Stomach (tissue), 4 donors: ENCODE results near the gene PDE4B.

Experiments
- CTCF ChIP-seq, 7 experiments: fragments of 450-650 bp in 4 of 7; fragments of 200-600 bp in 3 of 7; sonication (generic) in 3 of 7; IDR thresholded peaks; one replicate each; pipeline ENCODE4 v1.5.1; 2016 to 2019; ENCODE audit warnings: antibody characterized with exemption in 7 of 7, control low read depth in 2 of 7, mild to moderate bottlenecking in 1 of 7
- POLR2A ChIP-seq, 4 donors: fragments of 450-650 bp; IDR thresholded peaks; one replicate each; pipeline ENCODE4 v1.6.1; 2016; ENCODE audit warnings: antibody characterized with exemption in 4 of 4, control low read depth in 2 of 4, mild to moderate bottlenecking in 1 of 4, moderate library complexity in 1 of 4

DNA sequence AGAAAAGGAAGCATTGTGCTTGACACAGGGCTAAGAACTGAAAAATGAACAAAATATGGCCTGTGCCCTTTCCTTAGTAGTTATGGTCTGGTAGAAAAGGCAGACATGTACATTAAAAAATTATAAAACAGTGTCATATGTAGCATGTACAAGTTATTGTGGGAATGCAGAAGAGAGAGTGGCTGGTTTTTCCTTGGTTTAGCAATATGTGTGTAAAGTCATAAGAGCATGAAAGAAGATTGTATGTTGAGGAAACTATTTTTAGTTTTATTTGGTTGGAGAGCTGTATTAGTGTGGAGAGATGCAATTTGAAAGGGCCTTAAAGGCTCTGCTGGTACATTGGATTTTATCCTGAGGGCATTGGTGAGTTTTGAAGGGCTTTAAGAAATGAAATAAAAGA lies 145.8 kb downstream of the PDE4B start:
- TF ChIP-seq CTCF (IDR thresholded peaks at IDR 0.05) (no peak), POLR2A (IDR thresholded peaks at IDR 0.05) (no peak)
